ENCODE data around the gene LBX2.

LBX2 gene, protein sequence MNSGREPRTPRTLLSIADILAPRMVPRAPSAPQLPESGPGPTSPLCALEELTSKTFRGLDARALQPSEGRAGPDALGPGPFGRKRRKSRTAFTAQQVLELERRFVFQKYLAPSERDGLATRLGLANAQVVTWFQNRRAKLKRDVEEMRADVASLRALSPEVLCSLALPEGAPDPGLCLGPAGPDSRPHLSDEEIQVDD

DNA sequence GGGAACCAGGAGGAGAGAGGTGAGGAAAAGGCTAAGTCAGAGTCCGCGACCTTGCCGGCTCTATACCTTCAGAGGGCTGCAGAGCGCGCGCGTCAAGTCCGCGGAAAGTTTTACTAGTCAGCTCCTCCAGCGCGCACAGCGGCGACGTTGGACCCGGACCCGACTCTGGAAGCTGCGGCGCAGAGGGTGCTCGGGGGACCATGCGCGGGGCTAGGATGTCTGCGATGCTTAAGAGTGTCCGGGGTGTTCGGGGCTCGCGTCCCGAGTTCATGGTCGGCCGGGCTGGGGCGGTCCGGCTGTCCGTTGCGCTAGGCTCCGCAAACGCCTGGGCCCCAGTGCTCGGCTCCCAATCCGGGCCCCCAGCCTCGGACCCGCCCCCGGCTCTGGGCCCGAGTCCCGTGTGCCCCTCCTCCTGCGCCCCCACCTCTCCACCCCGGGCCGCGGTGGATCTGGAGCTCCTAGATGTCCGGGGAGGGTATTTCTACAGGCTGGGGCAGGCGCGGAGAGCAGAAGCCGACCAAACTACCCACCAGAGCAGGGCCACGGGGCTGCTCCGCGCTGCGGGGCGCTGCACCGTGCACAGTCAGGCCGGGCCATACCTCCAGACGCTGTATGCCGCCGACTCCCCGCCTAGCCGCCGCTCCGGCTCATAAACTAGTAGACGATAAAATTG, at the start of gene LBX2:
LBX2 (minus strand) TSS at position 337 of the 673 bp plus-strand sequence; CDS start at position 271, 66 bp downstream.
- Histone ChIP-seq H3K27me3 (peaks cover 89% of the 10 kb centered on the region), H3K4me1 (peaks cover 11% of the 10 kb centered on the region), H3K4me3 (no peak within 1 kb of the TSS), H4K20me1 (peaks cover 59% of the 10 kb centered on the region), H3K9ac (no peak within 1 kb of the TSS), H3K9me3 (no peaks in the 10 kb centered on the region; the same call in 1 of the 2 replicates), H3K4me2 (no peak within 1 kb of the TSS), H3K36me3 (peaks cover 15% of the 10 kb centered on the region; the same call in 1 of the 2 replicates), H3K27ac (no peak within 1 kb of the TSS)
- no peak for TF ChIP-seq Cebpa-rat (IDR thresholded peaks at IDR 0.05)

DNA sequence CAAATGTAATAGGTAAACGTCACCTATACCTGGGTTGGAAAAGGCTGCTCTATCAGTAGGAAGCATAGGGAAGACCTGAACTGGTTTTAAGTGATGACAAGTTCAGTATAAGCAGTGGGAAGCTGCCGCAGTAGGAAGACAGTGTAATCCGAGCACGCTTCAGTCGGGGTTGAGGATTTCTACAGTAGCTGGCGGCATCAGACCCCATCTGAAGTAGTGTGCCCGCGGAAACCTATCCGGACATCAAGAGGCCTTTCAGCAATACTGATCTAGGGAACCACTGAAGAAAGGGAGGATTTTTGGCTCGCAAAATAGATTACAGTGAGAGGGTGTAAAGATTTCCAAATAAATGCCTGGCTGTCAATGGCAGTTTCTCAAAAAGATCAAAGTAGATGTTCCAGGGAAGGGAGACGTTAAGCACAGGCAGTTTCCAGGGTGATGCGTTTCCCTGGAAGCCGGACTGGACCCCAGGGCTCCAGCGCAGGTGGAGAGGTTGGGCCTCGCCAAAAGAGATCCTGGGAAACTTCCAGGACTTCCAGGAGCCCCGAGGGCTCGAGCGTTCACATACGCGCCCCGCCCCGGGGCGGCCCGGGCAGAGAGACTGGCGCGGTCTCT, 49.0 kb upstream of the LBX2 start:
- Histone ChIP-seq H3K4me3 (peak overlapping the region; percentile 39; the same call in 1 of the 2 replicates), H3K4me1 (peaks cover 20% of the 10 kb centered on the region), H3K36me3 (peaks cover 8% of the 10 kb centered on the region; the same call in 1 of the 2 replicates), H3K9me3 (peaks cover 20% of the 10 kb centered on the region), H3K27ac (no peak overlapping the region), H3K9ac (no peak overlapping the region), H3K4me2 (no peak overlapping the region), H4K20me1 (no peaks in the 10 kb centered on the region), H3K27me3 (peaks cover 67% of the 10 kb centered on the region)
- TF ChIP-seq Cebpa-rat (IDR thresholded peaks at IDR 0.05) = no peak

DNA sequence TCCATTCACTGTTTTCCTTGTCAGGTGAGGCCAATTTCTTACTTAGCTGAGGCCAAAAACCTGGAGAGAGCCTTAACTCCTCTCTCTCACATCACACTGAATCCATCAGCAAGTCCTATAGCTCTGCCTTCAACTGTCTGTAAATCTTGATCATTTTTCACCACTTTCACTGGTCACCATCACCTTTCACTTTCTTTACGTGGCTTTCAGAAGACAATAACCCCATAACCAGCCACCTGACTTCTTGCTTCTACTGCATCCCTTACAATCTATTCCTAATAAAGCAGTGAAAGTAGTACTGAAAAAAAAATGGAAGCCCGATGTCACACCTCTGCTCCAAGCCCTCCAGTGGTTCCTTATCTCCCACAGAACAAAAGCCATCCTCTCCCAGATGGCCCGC, 46.6 kb upstream of the LBX2 start:
- TF ChIP-seq Cebpa-rat (IDR thresholded peaks at IDR 0.05) = no peak
- Histone ChIP-seq H3K27me3 (peaks cover 59% of the 10 kb centered on the region), H3K4me1 (no peaks in the 10 kb centered on the region), H3K4me3 (no peak overlapping the region), H3K9me3 (peaks cover 20% of the 10 kb centered on the region), H3K4me2 (no peak overlapping the region), H3K36me3 (peaks cover 8% of the 10 kb centered on the region; the same call in 1 of the 2 replicates), H4K20me1 (no peaks in the 10 kb centered on the region), H3K9ac (no peak overlapping the region), H3K27ac (no peak overlapping the region)

DNA sequence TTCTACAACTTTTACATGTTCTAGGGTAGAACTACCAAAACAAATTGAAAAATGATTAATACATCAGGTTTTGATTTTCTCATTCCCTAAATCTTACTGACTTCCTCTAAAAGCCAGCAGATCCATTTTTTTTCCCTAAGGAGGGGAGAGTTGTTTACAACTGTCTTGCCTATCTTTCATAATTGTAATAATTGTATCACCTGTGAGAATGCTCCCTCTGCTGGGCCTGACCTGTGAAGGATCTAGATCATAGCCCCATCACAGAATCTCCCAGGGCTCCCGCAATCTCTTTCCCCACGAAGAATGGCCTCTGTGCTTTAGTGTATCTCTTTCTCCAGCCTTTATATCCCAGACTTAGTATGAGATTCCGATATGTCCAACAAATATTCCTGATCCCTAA, 45.2 kb upstream of the LBX2 start:
- no peak overlapping the region for H3K27ac ChIP-seq
- H3K27me3 ChIP-seq = peaks cover 45% of the 10 kb centered on the region

DNA sequence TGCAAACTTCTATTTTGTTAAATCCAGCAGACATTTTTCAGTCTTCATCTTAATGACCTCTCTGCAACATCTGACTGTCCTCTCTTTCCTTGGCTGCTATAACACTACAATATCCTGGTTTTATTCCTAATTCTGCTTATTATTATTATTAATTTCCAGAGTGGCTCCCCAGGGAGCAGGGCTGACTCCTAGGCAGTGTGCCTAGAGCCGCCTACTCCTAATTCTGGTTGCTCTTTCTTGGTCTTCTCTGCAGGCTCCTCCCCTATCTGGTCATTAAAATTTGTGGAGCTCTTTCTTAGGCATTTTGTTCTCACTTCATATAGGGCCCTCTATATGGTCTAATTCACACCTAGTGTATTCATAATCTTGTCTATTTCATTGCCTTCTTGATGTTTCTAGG, 43.6 kb upstream of the LBX2 start:
- no peak overlapping the region for H3K9ac ChIP-seq
- peaks cover 29% of the 10 kb centered on the region for H3K27me3 ChIP-seq
- no peaks in the 10 kb centered on the region for H4K20me1 ChIP-seq
- H3K4me1 ChIP-seq = peaks cover 7% of the 10 kb centered on the region
- no peaks in the 10 kb centered on the region for H3K9me3 ChIP-seq
- H3K4me3 ChIP-seq = no peak overlapping the region
- no peak for TF ChIP-seq Cebpa-rat (IDR thresholded peaks at IDR 0.05)
- no peak overlapping the region for H3K27ac ChIP-seq
- no peak overlapping the region for H3K4me2 ChIP-seq
- H3K36me3 ChIP-seq = no peaks in the 10 kb centered on the region

More for the DNA sequence above, 45.2 kb upstream of the LBX2 start:
- Histone ChIP-seq H3K4me2 (no peak overlapping the region), H3K9ac (no peak overlapping the region), H4K20me1 (no peaks in the 10 kb centered on the region), H3K4me1 (no peaks in the 10 kb centered on the region), H3K36me3 (peaks cover 8% of the 10 kb centered on the region; the same call in 1 of the 2 replicates), H3K9me3 (peaks cover 15% of the 10 kb centered on the region), H3K4me3 (no peak overlapping the region)
- TF ChIP-seq Cebpa-rat (IDR thresholded peaks at IDR 0.05) = no peak

DNA sequence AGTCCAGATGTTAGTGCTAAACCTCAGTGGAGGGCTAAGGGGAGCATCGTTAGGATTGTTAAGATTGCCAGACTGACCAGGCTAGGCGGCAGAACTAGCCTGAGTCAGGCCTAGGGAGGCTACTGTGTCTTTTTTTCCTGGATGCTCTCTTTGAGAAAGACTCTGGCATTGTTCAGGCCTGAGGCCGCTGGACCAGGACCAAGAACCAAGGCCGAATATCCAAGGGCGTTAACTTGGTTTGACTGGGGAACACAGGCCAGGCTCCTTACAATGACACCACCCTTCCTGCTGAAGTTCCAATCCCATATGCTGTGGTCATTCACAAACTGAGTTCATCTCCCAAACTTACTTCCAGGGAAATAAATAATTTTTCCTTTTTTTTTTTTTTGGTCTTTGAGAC, 40.9 kb upstream of the LBX2 start:
- Histone ChIP-seq H4K20me1 (no peaks in the 10 kb centered on the region), H3K4me1 (peaks cover 7% of the 10 kb centered on the region), H3K4me2 (no peak overlapping the region), H3K27me3 (peaks cover 2% of the 10 kb centered on the region; the same call in 1 of the 2 replicates), H3K9me3 (no peaks in the 10 kb centered on the region), H3K4me3 (no peak overlapping the region), H3K27ac (no peak overlapping the region), H3K9ac (no peak overlapping the region), H3K36me3 (no peaks in the 10 kb centered on the region)
- TF ChIP-seq Cebpa-rat (IDR thresholded peaks at IDR 0.05) = no peak

DNA sequence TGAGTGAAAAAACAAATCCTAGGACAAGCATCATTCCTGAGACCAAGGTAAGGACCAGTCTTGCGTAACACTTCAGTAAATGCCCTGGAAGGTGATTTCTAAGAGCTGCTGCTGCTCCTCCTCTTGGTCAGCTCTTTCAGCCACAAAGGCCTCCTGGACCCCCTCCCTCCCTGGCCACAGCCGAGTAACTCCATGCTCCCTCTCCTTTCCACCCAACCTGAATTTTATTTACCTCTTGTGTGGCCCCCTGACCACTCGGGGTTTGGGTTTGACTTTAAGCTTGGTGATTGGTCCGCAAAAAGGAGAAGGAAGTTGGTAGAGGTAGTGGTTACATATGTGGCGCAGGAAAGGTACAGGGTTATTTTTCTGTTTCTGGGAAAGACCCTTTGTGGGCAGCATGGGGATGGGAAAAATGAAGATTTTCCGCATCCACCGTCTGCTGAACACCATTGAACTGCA, 39.5 kb upstream of the LBX2 start:
- Histone ChIP-seq H3K4me2 (peak overlapping the region; percentile 45), H3K27me3 (no peaks in the 10 kb centered on the region), H3K36me3 (peaks cover 10% of the 10 kb centered on the region), H3K27ac (no peak overlapping the region), H3K4me3 (no peak overlapping the region), H3K9ac (no peak overlapping the region), H3K9me3 (no peaks in the 10 kb centered on the region), H4K20me1 (no peaks in the 10 kb centered on the region), H3K4me1 (peaks cover 7% of the 10 kb centered on the region)
- 0 out of 2 replicates have a peak, but pooled peaks have one; percentile 36 for TF ChIP-seq Cebpa-rat (IDR thresholded peaks at IDR 0.05)

DNA sequence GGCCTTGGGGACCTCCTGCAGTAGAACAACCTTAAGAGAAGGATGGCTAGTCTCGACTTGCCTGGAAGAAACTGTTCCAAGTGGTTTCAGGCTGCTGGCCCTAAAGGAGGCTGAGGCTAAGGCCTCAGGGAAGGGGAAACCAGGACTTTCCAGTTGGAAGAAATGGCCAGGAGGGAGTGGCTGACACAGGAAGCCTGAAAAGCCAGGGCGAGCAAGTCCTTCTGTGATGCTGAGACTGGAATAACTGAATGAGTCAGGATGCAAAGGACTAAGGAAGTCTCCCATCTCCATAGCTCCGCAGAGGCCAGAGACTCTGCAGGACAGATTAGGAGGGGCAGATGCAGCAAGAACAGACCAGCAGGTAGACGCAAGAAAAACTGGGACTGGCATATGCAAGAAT, 37.7 kb upstream of the LBX2 start:
- H3K27ac ChIP-seq = no peak overlapping the region
- H3K9ac ChIP-seq = no peak overlapping the region
- peaks cover 6% of the 10 kb centered on the region; the same call in 1 of the 2 replicates for H4K20me1 ChIP-seq
- TF ChIP-seq Cebpa-rat (IDR thresholded peaks at IDR 0.05) = no peak
- H3K27me3 ChIP-seq = no peaks in the 10 kb centered on the region
- no peaks in the 10 kb centered on the region for H3K9me3 ChIP-seq
- H3K4me3 ChIP-seq = no peak overlapping the region
- H3K4me2 ChIP-seq = no peak overlapping the region
- H3K36me3 ChIP-seq = peaks cover 26% of the 10 kb centered on the region
- peaks cover 13% of the 10 kb centered on the region for H3K4me1 ChIP-seq

DNA sequence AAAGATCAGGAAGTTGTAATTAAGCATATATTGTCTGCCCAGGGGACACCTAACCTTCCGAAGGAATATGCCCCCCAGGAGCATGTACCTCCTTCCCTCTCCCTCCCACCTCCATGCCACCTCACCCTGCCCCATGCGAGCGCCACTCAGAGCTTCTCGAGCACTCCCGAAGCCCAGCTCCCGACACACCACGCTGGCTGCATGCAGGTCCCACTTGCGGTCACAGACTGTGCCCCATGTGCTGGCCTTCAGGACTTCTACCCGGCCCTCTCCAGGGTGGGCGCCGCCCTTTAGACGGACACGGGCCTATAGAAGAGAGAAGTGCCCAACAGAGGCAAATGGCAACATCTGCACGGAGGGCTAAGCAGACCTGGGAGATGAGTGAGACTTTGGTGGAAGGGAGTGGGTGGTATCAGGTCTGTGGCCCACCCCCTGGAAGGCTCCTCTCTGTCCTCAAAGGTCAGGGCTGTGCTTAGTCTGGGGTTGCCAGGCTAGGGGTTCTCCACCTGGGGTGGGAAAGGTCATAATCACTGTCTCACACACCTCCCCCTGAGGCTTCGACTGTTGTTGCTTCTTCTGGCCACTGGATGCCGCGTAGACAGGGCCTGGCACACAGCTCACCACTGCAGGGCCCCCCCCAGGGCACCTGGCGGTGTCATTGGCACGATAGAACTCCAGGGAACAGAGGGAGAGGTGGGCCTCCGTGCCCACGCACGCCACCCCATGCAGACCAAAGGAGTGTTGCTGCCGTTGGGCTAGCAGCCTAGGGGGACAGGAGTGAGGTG, 37.0 kb upstream of the LBX2 start:
- Histone ChIP-seq H3K4me1 (peaks cover 21% of the 10 kb centered on the region), H3K27me3 (no peaks in the 10 kb centered on the region), H3K36me3 (peaks cover 26% of the 10 kb centered on the region), H3K27ac (no peak overlapping the region), H3K9ac (no peak overlapping the region), H3K9me3 (no peaks in the 10 kb centered on the region), H3K4me2 (no peak overlapping the region), H3K4me3 (no peak overlapping the region), H4K20me1 (peaks cover 14% of the 10 kb centered on the region; the same call in 1 of the 2 replicates)
- TF ChIP-seq Cebpa-rat (IDR thresholded peaks at IDR 0.05) = no peak

Measured in BLaER1 (cell line).